Activated B cell treated with CpG ODN at 0.5 μM for 24 hours (primary cell): ENCODE measurements around the gene CDKN2B. TPM values are rescaled to one million over a fixed set of nuclear protein-coding genes. Genes with fewer than 3 reads are reported as not detected.
"Not testable (repeated sequence)": the region's sequence is repeated elsewhere in the genome, so short reads cannot be mapped to it uniquely, and the experiment has no call there.

ENCODE experiments used
- ATAC-seq: fragments of 200-7000 bp; cut with Tn5 transposase; one replicate; pipeline ENCODE4 v1.10.0; 2021; ENCODE audit warnings: low read depth, mild to moderate bottlenecking, moderate library complexity
- CTCF ChIA-PET: fragments of 350-600 bp; sonication (Branson Sonifier 250); formaldehyde crosslinking; loops from one replicate; lab custom pipeline; 2021; ENCODE audit warnings: antibody characterized with exemption; lab: Charles Lee
- POLR2A ChIA-PET: fragments of 350-600 bp; sonication (Branson Sonifier 250); formaldehyde crosslinking; loops from one replicate; lab custom pipeline; 2021; ENCODE audit warnings: antibody characterized with exemption; lab: Charles Lee
- DNase-seq: peaks from one replicate; pipeline ENCODE4 v3.0.0; 2022
- H3K27ac Mint-ChIP-seq: one replicate; pipeline ENCODE4 v1.8.0; 2020; ENCODE audit warnings: mixed read lengths
- H3K27me3 Mint-ChIP-seq: one replicate; pipeline ENCODE4 v1.8.0; 2021; ENCODE audit warnings: mixed read lengths
- H3K36me3 Mint-ChIP-seq: one replicate; pipeline ENCODE4 v1.8.0; 2021; ENCODE audit warnings: low read depth, mixed read lengths
- H3K4me1 Mint-ChIP-seq: one replicate; pipeline ENCODE4 v1.8.0; 2021; ENCODE audit warnings: mixed read lengths
- H3K4me3 Mint-ChIP-seq: one replicate; pipeline ENCODE4 v1.8.0; 2020; ENCODE audit warnings: mild to moderate bottlenecking, mixed read lengths
- H3K9me3 Mint-ChIP-seq: one replicate; pipeline ENCODE4 v1.8.0; 2020; ENCODE audit warnings: mixed read lengths
- CTCF ChIP-seq: fragments of 200-600 bp; IDR thresholded peaks from one replicate; pipeline ENCODE4 v1.8.0; 2022; ENCODE audit warnings: antibody characterized with exemption, mild to moderate bottlenecking
- intact Hi-C: fragments of 100-400 bp; cut with micrococcal nuclease; formaldehyde crosslinking; loops from one replicate; pipeline ENCODE4 v1.15.1; 2024
- total RNA-seq: library from RNA; stranded (reverse); gene quantifications from 2 replicates; pipeline ENCODE4 v1.2.3, GENCODE V29; 2022

CDKN2B gene
- total RNA-seq, 1 donor from 2014 or later, result 0.38 TPM

GRCh38 chr9:21966140-21966851 lies 42.8 kb downstream of the CDKN2B start:
- H3K9me3 Mint-ChIP-seq, result peaks cover 14% of the 10 kb centered on the region
- peaks cover 77% of the 10 kb centered on the region for H3K27me3 Mint-ChIP-seq
- ATAC-seq, result no peak
- H3K27ac Mint-ChIP-seq, result peak overlapping the region; percentile 31
- H3K36me3 Mint-ChIP-seq, result peaks cover 3% of the 10 kb centered on the region
- H3K4me1 Mint-ChIP-seq, result peaks cover 21% of the 10 kb centered on the region
- intact Hi-C loops, result loop anchor here (5.0 kb wide), 1 partner anchor 486 kb away; no protein-coding TSS in a partner anchor
- no peak for DNase-seq
- no peak for TF ChIP-seq CTCF
- H3K4me3 Mint-ChIP-seq, result no peak overlapping the region
- ChIA-PET CTCF (interaction anchor here (1.2 to 1.3 kb wide), 2 partner anchors 43 to 152 kb away, joined by 4 to 8 read pairs; partner anchors contain the start of gene CDKN2B), POLR2A (interaction anchor here (0.9 kb wide), 1 partner anchor 42 kb away, joined by 3 read pairs; no protein-coding TSS in a partner anchor)

- POLR2A ChIA-PET, result interaction anchor here (0.9 kb wide), 1 partner anchor 43 kb away, joined by 3 read pairs; no protein-coding TSS in a partner anchor
- Mint-ChIP-seq H3K27me3 (peaks cover 74% of the 10 kb centered on the region), H3K9me3 (peaks cover 12% of the 10 kb centered on the region), H3K4me1 (peaks cover 19% of the 10 kb centered on the region), H3K27ac (peak overlapping the region; percentile 64), H3K4me3 (peak overlapping the region; percentile 77), H3K36me3 (peaks cover 2% of the 10 kb centered on the region)
- intact Hi-C loops, result loop anchor here (1.0 to 5.0 kb wide), 6 partner anchors 30 to 487 kb away; no protein-coding TSS in a partner anchor
- no peak for TF ChIP-seq CTCF
- DNase-seq (peak; percentile 41), ATAC-seq (peak; percentile 67)
- CTCF ChIA-PET, result interaction anchor here (1.2 to 1.3 kb wide), 2 partner anchors 43 to 152 kb away, joined by 4 to 8 read pairs; partner anchors contain the start of gene CDKN2B
Measured at GRCh38 chr9:21965401-21965951, 43.6 kb downstream of the CDKN2B start.

GRCh38 chr9:21964925-21965385 lies 44.1 kb downstream of the CDKN2B start:
- intact Hi-C loops, result loop anchor here (1.0 to 5.0 kb wide), 6 partner anchors 30 to 487 kb away; no protein-coding TSS in a partner anchor
- Mint-ChIP-seq H3K9me3 (peaks cover 12% of the 10 kb centered on the region), H3K27me3 (peaks cover 71% of the 10 kb centered on the region), H3K27ac (peak overlapping the region; percentile 64), H3K36me3 (peaks cover 2% of the 10 kb centered on the region), H3K4me1 (peaks cover 19% of the 10 kb centered on the region), H3K4me3 (peak overlapping the region; percentile 77)
- no peak for TF ChIP-seq CTCF
- CTCF ChIA-PET, result interaction anchor here (1.2 to 1.3 kb wide), 3 partner anchors 9 to 151 kb away, joined by 3 to 8 read pairs (median 4); partner anchors contain the start of gene CDKN2B
- ATAC-seq, result peak; percentile 76
- DNase-seq, result peak; percentile 48
- POLR2A ChIA-PET, result no interaction called here

- ATAC-seq (no peak), DNase-seq (no peak)
- Mint-ChIP-seq H3K4me3 (no peak overlapping the region), H3K27me3 (peaks cover 51% of the 10 kb centered on the region), H3K27ac (no peak overlapping the region), H3K36me3 (no peaks in the 10 kb centered on the region), H3K9me3 (peaks cover 5% of the 10 kb centered on the region), H3K4me1 (peaks cover 17% of the 10 kb centered on the region)
- POLR2A ChIA-PET, result no interaction called here
- intact Hi-C loops, result no loop called here
- CTCF ChIA-PET, result no interaction called here
- TF ChIP-seq CTCF, result no peak
Measured at GRCh38 chr9:21961569-21961968, 47.5 kb downstream of the CDKN2B start.

GRCh38 chr9:21959268-21959667 lies 49.8 kb downstream of the CDKN2B start:
- peaks cover 31% of the 10 kb centered on the region for H3K27me3 Mint-ChIP-seq
- H3K36me3 Mint-ChIP-seq, DNase-seq, POLR2A ChIA-PET, ATAC-seq, H3K9me3 Mint-ChIP-seq, H3K4me3 Mint-ChIP-seq, intact Hi-C loops, H3K27ac Mint-ChIP-seq, H3K4me1 Mint-ChIP-seq: not testable (repeated sequence)
- CTCF ChIA-PET, result interaction anchor here (1.1 kb wide), 1 partner anchor 285 kb away, joined by 3 read pairs; no protein-coding TSS in a partner anchor
